Activated gamma-delta T cell (primary cell): Measurements from ENCODE around the gene VOPP1.
"Not testable (repeated sequence)": the region's sequence is repeated elsewhere in the genome, so short reads cannot be mapped to it uniquely, and the experiment has no call there.

ENCODE experiments used
- DNase-seq: peaks from one replicate; lab custom pipeline; 2025; lab: John Stamatoyannopoulos, UW
- total RNA-seq, 2 donors: gene quantifications; one replicate each; lab custom pipeline; 2026; lab: John Stamatoyannopoulos, UW

Gene VOPP1
- 52.8 to 69.6 reads per million in 2 donors for total RNA-seq

GRCh38 chr7:55572378-55573233, at the start of gene VOPP1:
Gene VOPP1, minus strand, starts transcription at chr7:55572502. Its CDS starts 178 bp downstream, at chr7:55572324.
- DNase-seq, result peak; percentile 38

- DNase-seq, result no peak
These were observed 46.6 kb upstream of the VOPP1 start for GRCh38 chr7:55618913-55619312.

- DNase-seq, result not testable (repeated sequence)
These were observed 42.2 kb upstream of the VOPP1 start for GRCh38 chr7:55614365-55615064.

GRCh38 chr7:55609726-55610125, 37.4 kb upstream of the VOPP1 start:
- not testable (repeated sequence) for DNase-seq

- DNase-seq, result not testable (repeated sequence)
These were observed 33.4 kb upstream of the VOPP1 start for GRCh38 chr7:55605661-55606060.

GRCh38 chr7:55597944-55598499, 25.7 kb upstream of the VOPP1 start:
- DNase-seq, result not testable (repeated sequence)

- DNase-seq, result not testable (repeated sequence)
These were observed 25.0 kb upstream of the VOPP1 start for GRCh38 chr7:55597214-55597739.

GRCh38 chr7:55595511-55595910, 23.2 kb upstream of the VOPP1 start:
- DNase-seq, result no peak

GRCh38 chr7:55594870-55595269, 22.6 kb upstream of the VOPP1 start:
- no peak for DNase-seq

- no peak for DNase-seq
These were observed 22.1 kb upstream of the VOPP1 start for GRCh38 chr7:55594414-55594813.

- no peak for DNase-seq
These were observed 21.4 kb upstream of the VOPP1 start for GRCh38 chr7:55593515-55594318.

- DNase-seq, result no peak
These were observed 20.8 kb upstream of the VOPP1 start for GRCh38 chr7:55593172-55593514.

GRCh38 chr7:55592492-55592891, 20.2 kb upstream of the VOPP1 start:
- no peak for DNase-seq

GRCh38 chr7:55591282-55591931, 19.1 kb upstream of the VOPP1 start:
- DNase-seq, result no peak

- no peak for DNase-seq
These were observed 18.4 kb upstream of the VOPP1 start for GRCh38 chr7:55590517-55591281.

- DNase-seq, result no peak
These were observed 17.6 kb upstream of the VOPP1 start for GRCh38 chr7:55589905-55590304.

- DNase-seq, result no peak
These were observed 16.8 kb upstream of the VOPP1 start for GRCh38 chr7:55588976-55589604.

GRCh38 chr7:55588379-55588699, 16.0 kb upstream of the VOPP1 start:
- no peak for DNase-seq

GRCh38 chr7:55587687-55588378, 15.5 kb upstream of the VOPP1 start:
- no peak for DNase-seq
